ENCODE measurements around the gene YIF1A.
A peak's percentile ranks its signal among the peaks of the same experiment; 100 is the strongest.

Gene YIF1A, protein sequence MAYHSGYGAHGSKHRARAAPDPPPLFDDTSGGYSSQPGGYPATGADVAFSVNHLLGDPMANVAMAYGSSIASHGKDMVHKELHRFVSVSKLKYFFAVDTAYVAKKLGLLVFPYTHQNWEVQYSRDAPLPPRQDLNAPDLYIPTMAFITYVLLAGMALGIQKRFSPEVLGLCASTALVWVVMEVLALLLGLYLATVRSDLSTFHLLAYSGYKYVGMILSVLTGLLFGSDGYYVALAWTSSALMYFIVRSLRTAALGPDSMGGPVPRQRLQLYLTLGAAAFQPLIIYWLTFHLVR

GRCh38 chr11:66288671-66289547, at the start of gene YIF1A:
YIF1A (minus strand) TSS chr11:66289143; CDS start chr11:66288985, 158 bp downstream.
- DNase-seq (ENCODE audit: low spot score): peak; percentile 99

DNA sequence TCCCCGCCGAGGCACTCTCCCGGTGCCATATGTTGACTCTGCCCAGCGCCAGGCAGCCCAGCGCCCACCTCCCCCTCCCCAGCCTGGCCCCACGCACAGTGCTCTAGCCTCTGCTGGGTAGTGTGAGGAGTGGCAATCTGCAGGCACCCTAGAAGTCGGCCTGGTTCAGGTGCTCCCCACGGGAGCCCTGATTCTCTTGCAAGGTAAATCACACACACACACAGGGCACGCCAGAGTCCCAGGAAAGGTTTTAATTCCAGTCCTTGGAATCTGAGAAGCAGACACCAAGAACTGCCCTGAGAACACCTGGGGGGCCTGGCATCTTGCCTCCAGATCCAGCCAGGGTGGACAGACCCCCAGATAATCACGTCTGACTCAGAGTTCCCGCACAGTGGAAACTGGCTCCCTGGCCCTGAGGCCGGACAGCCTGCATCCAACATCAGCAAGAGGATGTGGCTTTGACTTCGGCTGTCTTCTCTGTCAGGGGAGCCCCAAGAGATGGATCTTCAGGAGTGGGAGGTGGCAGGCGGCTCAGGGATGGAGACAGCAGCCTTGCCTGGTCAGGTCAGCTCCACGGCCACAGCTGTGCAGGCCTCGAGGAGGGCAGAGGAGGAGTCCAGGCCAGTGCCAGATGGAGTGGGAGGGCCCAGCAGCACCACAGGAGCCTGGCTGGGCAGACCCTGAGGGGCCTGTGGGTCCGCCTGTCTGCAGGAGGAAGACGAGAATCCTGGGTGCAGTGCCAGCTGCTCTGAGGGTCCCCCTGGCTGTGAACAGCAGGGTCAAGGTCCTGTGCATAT, 48.4 kb upstream of the YIF1A start:
- DNase-seq (ENCODE audit: low spot score): no peak

GRCh38 chr11:66336234-66337102, 47.5 kb upstream of the YIF1A start, which contains the start of gene RIN1:
RIN1 (minus strand) TSS chr11:66336434; CDS start chr11:66336402, 32 bp downstream.
- no peak for DNase-seq (ENCODE audit: low spot score)

DNA sequence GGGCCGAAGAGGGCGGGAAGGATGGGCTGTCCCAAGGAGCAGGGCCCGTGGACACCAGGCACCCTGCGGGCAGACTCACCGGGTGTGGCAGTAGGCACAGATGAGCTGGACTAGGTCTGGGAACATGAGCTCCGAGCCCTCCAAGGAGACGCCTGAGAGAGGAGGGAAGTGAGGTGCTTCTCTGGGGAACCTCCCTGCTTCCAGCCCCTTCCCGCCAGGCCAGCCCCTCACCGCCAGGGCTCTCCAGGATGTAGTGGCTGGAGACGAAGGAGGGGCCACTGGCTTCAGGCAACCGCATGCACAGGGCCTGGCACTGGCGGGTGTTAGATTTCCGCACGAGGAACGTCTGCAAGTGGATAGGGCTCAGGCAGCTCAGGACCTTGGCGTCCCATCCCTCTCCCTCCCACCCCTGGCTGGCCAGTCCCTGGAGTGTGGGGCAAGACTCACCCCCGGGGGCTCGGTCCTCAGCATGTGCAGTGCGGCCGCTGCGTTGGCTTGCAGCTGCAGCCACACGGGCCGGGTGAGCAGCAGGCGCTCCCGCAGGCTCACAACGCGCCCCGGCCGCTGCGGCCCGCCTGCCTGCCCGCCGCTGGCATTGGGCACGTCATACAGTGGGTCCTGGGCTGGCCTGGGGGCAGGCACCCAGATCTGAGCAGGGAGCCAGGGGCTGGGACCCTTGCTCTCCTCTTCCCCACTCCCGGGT, 46.7 kb upstream of the YIF1A start:
- DNase-seq (ENCODE audit: low spot score): no peak

DNA sequence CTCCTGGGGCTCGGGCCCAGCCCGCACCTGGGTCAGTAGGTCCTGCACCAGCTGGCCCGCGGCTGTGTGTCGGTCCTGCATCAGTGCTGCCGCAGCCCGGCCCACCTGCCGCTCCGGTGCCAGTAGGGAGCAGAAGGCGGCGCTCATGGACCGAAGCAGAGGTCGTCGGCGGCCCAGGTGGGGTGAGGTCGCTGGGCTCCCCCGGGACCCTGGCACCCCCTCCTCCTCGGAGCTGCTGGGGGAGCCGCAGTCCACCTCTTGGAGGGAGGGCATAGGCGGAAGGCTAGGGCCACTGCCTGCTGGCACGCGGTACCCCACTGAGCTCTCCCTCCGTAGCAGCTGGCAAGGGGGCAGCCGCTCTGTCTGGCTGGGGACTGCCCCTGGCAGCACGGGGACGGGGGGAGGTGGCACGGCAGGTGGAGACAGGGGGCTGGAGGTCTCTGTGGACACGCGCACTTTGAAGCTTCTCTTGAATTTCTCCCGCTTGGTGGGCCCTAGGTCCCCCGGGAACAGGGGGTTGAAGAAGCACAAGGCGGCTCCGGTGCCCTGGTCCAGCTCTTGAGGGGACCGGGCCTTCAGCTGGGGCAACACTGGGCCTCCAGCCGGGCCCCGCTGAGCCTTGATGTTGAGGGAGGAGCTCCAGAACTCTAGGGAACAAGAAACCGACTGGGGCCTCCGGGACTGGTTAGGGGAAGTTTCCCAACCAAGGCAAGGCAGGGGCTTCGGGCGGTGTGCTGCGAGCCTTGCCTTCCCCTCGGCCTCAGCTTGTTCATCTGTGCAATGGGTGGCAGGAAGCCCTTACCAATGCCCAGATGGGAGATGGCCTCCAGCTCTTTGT, 45.9 kb upstream of the YIF1A start:
- no peak for DNase-seq (ENCODE audit: low spot score)

- DNase-seq (ENCODE audit: low spot score): no peak
Observed at GRCh38 chr11:66333896-66334604, 45.1 kb upstream of the YIF1A start.

DNA sequence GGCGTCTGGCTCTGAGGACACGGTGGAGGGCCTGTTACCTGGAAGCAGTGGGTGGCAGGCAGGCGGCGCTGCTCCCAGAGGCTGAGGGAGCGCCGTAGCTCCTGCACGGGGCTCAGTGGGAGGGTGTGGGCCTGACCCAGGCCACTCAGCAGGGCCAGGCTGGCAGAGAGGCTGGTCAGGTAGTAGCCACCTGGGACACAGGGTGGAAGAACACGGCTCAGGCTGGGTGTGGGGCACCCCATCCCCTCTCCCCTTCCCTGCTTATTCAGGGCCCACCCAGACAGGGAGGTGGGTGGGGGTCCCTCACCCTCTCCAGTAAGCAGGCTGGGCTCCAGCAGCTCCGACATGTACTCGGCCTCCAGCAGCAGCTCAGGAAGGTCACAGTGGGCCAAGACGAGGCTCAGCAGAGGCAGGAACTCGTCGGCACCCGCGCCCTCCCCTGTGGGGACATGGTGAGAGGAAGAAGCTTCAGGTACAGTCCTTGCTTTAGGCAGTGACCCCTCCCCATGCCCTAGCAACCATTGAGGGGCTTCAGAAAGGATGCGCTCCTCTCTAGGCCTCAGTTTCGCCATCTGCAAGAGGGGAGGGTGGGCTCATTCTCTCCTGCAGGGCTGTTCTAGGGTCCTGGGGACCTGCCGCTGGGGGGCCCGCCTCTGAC, 44.4 kb upstream of the YIF1A start:
- no peak for DNase-seq (ENCODE audit: low spot score)

DNA sequence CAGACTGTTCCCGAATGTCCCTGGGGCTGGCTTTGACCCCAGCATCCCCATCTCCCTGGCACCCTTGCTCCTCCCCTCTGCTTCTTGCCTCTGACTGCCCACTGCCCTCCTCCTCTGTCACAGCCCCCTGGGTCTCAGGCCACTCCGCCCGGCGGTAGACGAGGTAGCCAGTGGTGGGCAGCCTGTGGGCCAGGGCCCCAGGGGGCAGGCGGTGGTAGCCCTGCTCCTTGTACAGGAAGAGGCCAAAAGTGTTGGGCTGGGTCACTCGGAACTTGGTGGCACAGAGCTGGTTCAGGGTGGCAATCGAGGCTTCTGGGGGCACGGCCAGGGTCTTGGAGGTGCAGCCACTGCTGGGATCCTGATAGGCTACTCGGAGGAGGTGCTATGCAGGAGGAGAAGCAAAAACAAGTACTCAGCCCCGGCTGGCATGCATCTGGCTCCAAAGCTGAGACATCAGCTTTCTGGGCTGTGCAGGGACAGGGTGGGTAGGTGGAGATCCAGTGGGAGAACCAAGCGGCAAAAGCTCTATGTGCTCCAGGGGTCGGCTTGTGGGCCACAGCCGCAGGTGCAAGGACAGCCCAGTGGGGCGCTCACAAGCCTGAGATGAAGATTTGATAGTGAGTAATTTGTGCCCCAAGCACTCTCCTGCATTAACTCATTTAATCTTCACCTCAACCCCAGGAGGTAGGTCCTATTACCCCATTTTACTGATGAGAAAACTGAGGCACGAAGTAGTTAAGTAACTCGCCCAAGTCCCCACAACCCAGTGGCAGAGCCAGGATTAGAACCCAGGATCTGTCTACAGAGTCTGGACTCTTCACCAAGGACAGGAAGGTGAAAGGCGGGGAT, 43.7 kb upstream of the YIF1A start:
- DNase-seq (ENCODE audit: low spot score): no peak

DNA sequence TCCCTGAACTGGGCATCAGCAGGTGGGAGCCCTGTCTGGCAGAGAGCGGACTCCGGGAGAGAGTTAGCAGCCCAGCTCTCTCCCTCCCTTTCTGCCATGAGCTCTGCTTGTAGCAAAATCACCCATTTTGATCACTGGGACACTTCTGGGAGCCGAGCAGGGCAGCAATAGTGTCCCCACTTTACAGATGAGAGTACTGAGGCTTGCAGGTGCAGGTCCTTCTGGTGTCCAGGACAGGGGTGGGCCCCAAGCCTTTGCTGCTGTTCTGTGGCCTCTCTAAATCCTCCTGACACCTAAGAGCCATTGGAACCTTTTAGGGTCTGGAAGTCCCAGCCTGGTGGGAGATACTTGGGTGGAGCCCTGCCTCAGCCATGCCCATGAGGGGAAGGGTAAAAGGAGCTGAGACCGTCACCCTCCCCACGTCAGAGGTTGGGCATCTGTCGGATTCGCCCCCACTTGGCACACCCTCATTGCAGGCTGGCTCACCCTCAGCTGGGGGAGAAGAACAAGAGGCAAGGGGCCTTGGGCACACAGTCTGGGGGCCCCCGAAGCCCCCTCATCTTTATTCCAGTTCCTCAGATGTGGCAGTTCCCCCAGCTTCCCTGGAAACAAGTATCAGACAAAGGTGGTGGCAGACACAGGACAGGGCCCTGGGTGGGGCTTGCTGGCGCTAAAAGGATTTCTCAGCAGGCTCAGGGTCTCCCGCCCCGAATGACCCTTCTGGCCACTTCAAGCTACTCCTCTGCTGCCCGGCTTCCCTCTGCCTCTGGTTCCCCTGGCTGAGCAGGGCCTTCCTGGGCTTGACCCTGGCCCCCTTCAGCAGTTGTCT, 42.8 kb upstream of the YIF1A start:
- no peak for DNase-seq (ENCODE audit: low spot score)

DNA sequence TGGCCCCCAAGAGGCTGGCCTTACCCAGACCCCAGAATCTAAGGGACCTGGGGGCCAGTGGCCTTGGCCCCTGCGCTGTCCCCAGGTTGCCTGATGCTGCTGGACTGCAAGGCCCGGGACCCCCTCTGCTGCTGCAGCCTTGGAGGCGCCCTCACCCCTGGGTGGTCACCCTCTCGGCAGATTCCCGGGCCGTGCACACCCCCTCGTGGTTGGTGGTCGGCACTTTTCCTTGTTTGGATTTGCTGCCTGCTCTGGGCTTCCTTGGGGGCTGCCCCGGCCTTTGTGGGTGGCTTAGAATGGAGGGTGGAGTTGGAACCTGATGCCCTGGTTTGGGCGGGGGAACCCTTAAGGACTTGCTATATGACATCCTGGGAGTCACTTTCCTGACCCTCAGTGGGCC, 42.0 kb upstream of the YIF1A start:
- no peak for DNase-seq (ENCODE audit: low spot score)

DNA sequence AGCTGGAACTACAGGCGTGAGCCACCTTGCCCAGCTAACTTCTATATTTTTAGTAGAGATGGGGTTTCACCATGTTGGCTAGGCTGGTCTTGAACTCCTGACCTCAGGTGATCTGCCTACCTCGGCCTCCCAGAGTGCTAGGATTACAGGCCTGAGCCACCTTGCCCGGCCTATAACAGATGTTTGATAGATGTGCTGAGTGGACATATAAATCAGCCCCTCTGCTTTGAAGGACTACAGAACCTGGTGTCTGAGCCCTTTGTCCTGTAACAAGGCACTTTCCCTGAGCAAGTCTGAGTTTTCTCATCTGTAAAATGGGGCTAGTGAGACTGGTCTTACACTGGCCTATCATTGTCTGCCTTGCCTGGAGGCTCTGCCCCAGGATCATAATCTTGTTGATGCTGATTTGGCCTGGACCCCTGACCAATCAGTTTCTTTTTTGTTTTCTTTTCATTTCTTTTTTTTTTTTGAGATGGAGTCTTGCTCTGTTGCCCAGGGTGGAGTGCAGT, 40.3 kb upstream of the YIF1A start:
- DNase-seq (ENCODE audit: low spot score): no peak

GRCh38 chr11:66328302-66329144, 39.6 kb upstream of the YIF1A start:
- peak; percentile 81 for DNase-seq (ENCODE audit: low spot score)

DNA sequence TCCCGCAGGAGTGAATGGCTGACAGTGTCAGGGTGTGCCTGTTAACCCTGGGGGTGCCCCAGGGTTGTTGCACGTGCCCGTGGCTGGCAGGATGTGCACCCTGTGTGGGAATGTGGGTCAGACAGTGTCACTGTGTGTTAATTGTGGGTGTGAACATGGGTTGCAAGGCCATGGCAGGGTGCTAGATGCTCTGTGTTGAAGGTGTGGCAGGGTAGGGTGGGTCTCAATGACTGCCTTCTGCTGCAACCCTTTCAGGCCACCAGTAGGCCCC, 39.0 kb upstream of the YIF1A start:
- no peak for DNase-seq (ENCODE audit: low spot score)

- no peak for DNase-seq (ENCODE audit: low spot score)
Observed at GRCh38 chr11:66327171-66328030, 38.5 kb upstream of the YIF1A start.
